ENCODE measurements around the gene NR1H3. TPM values are rescaled to one million over a fixed set of nuclear protein-coding genes. Genes with fewer than 3 reads are reported as not detected.

The NR1H3 gene
- total and polyA plus RNA-seq, 10 of the 15 experiments (the other 5 are each of a cell fraction or from before 2014, with no cell fraction given) = 2.6 to 8.9 (median 4.5) TPM

- no peaks in the 10 kb centered on the region for H3K27me3 ChIP-seq (replicated peaks in 1 of 2; ENCODE audit: control insufficient read depth in 2 of 2, insufficient read depth in 2 of 2, low read length in 1 of 2)
- POLR2A ChIA-PET = interaction anchor here (0.9 to 4.8 kb wide), 6 partner anchors 9 to 32 kb away, joined by 3 to 63 read pairs (median 5); partner anchors contain the start of gene DDB2
- peak overlapping the region; percentile 91; the same call in 1 of the 2 replicates for H3K4me3 ChIP-seq
- SMC1A ChIA-PET (ENCODE audit: uncharacterized antibody, unreplicated experiment) = interaction anchor here (0.6 to 3.7 kb wide), 10 partner anchors 8 to 160 kb away, joined by 3 to 36 read pairs (median 4); partner anchors contain the start of gene DDB2
- H2AFZ ChIP-seq (ENCODE audit: control insufficient read depth, low read depth, low read length) = no peak overlapping the region
- in situ Hi-C loops (cut with MboI) = no loop called here
- DNase-seq (ENCODE audit: low read depth, low spot score) = no peak
- no peak overlapping the region; the same call in none of the 2 replicates for H3K9ac ChIP-seq (ENCODE audit: control insufficient read depth, insufficient read depth, low read length)
- BruUV-seq (replicated peaks) = no TSS peak
- peaks cover 3 to 7% of the 10 kb centered on the region in 2 experiments; a peak in 3 of 4 replicates for H3K36me3 ChIP-seq (ENCODE audit: control insufficient read depth in 2 of 2, insufficient read depth in 2 of 2, low read length in 1 of 2)
- peak overlapping the region; percentile 97 for H3K4me2 ChIP-seq (ENCODE audit: control insufficient read depth, insufficient read depth)
- RAD21 ChIA-PET (ENCODE audit: unreplicated experiment) = interaction anchor here (1.2 to 3.9 kb wide), 6 partner anchors 12 to 68 kb away, joined by 3 to 65 read pairs (median 8); partner anchors contain the start of gene DDB2
- H3K4me1 ChIP-seq (ENCODE audit: control insufficient read depth, insufficient read depth, low read length) = peaks cover 8% of the 10 kb centered on the region
- intact Hi-C loops (cut with micrococcal nuclease; ENCODE audit: unreplicated experiment) = no loop called here
- H3K27ac ChIP-seq (ENCODE audit: control insufficient read depth, insufficient read depth) = peak overlapping the region; percentile 90
- no peak for FAIRE-seq
- WGBS (ENCODE audit: insufficient coverage, insufficient replicate concordance, low lambda C conversion rate, missing lambda C conversion rate) = 98% methylated on average over 5 of the region's 5 CpGs
- CTCF ChIA-PET = interaction anchor here (0.5 to 3.4 kb wide), 11 partner anchors 12 to 328 kb away, joined by 3 to 37 read pairs (median 4); partner anchors contain the start of genes ARFGAP2, DDB2 and PSMC3
- H3K79me2 ChIP-seq (ENCODE audit: control insufficient read depth, insufficient read depth, low read length) = peaks cover 25% of the 10 kb centered on the region
- no peaks in the 10 kb centered on the region for H3K9me3 ChIP-seq (replicated peaks; ENCODE audit: control insufficient read depth, insufficient read depth, low read length)
- no peak for ATAC-seq
- no peaks in the 10 kb centered on the region for H4K20me1 ChIP-seq (ENCODE audit: control insufficient read depth, insufficient read depth)
- TF ChIP-seq JUND (IDR thresholded peaks at IDR 0.05; ENCODE audit: low read depth, low read length) (no peak), TCF7 (IDR thresholded peaks at IDR 0.05; ENCODE audit: borderline replicate concordance) (no peak), MTA3 (IDR thresholded peaks at IDR 0.05; ENCODE audit: borderline replicate concordance, low read length) (no peak), NFYB (IDR thresholded peaks at IDR 0.05; ENCODE audit: insufficient read depth, low read depth, low read length) (no peak), PAX5 (IDR thresholded peaks at IDR 0.05; ENCODE audit: borderline replicate concordance, low read depth, low read length) (no peak), NBN (IDR thresholded peaks at IDR 0.05) (no peak), CHD1 (IDR thresholded peaks at IDR 0.05; ENCODE audit: low read depth, low read length) (no peak), NR2C1 (IDR thresholded peaks at IDR 0.05) (no peak), TAF1 (IDR thresholded peaks at IDR 0.05; ENCODE audit: borderline replicate concordance, low read depth, low read length) (no peak), ESRRA (IDR thresholded peaks at IDR 0.05; ENCODE audit: low read length) (no peak), KAT2A (conservative IDR thresholded peaks at IDR 0.05; ENCODE audit: control insufficient read depth, low read depth, low read length) (no peak), POLR2AphosphoS5 (IDR thresholded peaks at IDR 0.05; ENCODE audit: low read length) (no peak), NFXL1 (IDR thresholded peaks at IDR 0.05; ENCODE audit: borderline replicate concordance) (no peak), BACH1 (IDR thresholded peaks at IDR 0.05; ENCODE audit: borderline replicate concordance) (no peak), ZNF24 (IDR thresholded peaks at IDR 0.05) (no peak), NFIC (IDR thresholded peaks at IDR 0.05; ENCODE audit: low read depth, low read length) (no peak)
- TF ChIP-seq, protein P1, sequence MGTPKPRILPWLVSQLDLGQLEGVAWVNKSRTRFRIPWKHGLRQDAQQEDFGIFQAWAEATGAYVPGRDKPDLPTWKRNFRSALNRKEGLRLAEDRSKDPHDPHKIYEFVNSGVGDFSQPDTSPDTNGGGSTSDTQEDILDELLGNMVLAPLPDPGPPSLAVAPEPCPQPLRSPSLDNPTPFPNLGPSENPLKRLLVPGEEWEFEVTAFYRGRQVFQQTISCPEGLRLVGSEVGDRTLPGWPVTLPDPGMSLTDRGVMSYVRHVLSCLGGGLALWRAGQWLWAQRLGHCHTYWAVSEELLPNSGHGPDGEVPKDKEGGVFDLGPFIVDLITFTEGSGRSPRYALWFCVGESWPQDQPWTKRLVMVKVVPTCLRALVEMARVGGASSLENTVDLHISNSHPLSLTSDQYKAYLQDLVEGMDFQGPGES (IDR thresholded peaks at IDR 0.05) = no peak
- TF ChIP-seq, protein P2, sequence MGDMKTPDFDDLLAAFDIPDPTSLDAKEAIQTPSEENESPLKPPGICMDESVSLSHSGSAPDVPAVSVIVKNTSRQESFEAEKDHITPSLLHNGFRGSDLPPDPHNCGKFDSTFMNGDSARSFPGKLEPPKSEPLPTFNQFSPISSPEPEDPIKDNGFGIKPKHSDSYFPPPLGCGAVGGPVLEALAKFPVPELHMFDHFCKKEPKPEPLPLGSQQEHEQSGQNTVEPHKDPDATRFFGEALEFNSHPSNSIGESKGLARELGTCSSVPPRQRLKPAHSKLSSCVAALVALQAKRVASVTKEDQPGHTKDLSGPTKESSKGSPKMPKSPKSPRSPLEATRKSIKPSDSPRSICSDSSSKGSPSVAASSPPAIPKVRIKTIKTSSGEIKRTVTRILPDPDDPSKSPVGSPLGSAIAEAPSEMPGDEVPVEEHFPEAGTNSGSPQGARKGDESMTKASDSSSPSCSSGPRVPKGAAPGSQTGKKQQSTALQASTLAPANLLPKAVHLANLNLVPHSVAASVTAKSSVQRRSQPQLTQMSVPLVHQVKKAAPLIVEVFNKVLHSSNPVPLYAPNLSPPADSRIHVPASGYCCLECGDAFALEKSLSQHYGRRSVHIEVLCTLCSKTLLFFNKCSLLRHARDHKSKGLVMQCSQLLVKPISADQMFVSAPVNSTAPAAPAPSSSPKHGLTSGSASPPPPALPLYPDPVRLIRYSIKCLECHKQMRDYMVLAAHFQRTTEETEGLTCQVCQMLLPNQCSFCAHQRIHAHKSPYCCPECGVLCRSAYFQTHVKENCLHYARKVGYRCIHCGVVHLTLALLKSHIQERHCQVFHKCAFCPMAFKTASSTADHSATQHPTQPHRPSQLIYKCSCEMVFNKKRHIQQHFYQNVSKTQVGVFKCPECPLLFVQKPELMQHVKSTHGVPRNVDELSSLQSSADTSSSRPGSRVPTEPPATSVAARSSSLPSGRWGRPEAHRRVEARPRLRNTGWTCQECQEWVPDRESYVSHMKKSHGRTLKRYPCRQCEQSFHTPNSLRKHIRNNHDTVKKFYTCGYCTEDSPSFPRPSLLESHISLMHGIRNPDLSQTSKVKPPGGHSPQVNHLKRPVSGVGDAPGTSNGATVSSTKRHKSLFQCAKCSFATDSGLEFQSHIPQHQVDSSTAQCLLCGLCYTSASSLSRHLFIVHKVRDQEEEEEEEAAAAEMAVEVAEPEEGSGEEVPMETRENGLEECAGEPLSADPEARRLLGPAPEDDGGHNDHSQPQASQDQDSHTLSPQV (IDR thresholded peaks at IDR 0.05) = no peak
These were observed 10.3 kb upstream of the NR1H3 start for GRCh38 chr11:47247502-47247901.

All from GM12878 (cell line).